OCI-LY3 (cell line): ENCODE measurements around the gene BMERB1.

ENCODE experiments used
- H2AFZ ChIP-seq: fragments of 200-600, 300-600 bp; shearing (Covaris generic); 2 replicates; pipeline ENCODE4 v1.6.0; 2014; ENCODE audit warnings: antibody characterized with exemption, low read depth, low read length
- H3K27ac ChIP-seq: fragments of 200-600, 300-600 bp; sonication (generic); 2 replicates; pipeline ENCODE4 v1.5.1; 2014; ENCODE audit warnings: mild to moderate bottlenecking, low read length, moderate library complexity, mixed read lengths
- H3K27me3 ChIP-seq: fragments of 200-600, 300-600 bp; sonication (generic); 2 replicates; pipeline ENCODE4 v1.6.1; 2014; ENCODE audit warnings: low read depth, low read length, mixed read lengths
- H3K36me3 ChIP-seq: fragments of 200-600, 300-600 bp; sonication (generic); replicated peaks from 2 replicates; pipeline ENCODE3; 2014; ENCODE audit warnings: low read depth, low read length, mixed read lengths
- H3K4me1 ChIP-seq: fragments of 300-600, 200-600 bp; sonication (generic); 2 replicates; pipeline ENCODE4 v1.6.1; 2014; ENCODE audit warnings: low read length, mixed read lengths
- H3K4me2 ChIP-seq: fragments of 200-600, 300-600 bp; sonication (generic); 2 replicates; pipeline ENCODE4 v1.6.1; 2014; ENCODE audit warnings: low read length, mixed read lengths
- H3K4me3 ChIP-seq: fragments of 300-600, 200-600 bp; sonication (generic); 2 replicates; pipeline ENCODE4 v1.5.1; 2014; ENCODE audit warnings: antibody characterized with exemption, mild to moderate bottlenecking, low read length, moderate library complexity
- H3K79me2 ChIP-seq: fragments of 300-600, 200-600 bp; shearing (Covaris generic); 2 replicates; pipeline ENCODE4 v1.6.1; 2014; ENCODE audit warnings: mild to moderate bottlenecking, low read length, mixed read lengths
- H3K9ac ChIP-seq: fragments of 300-600, 200-600 bp; shearing (Covaris generic); 2 replicates; pipeline ENCODE4 v1.6.0; 2014; ENCODE audit warnings: mild to moderate bottlenecking, low read length, moderate library complexity
- H3K9me3 ChIP-seq: fragments of 200-600, 300-600 bp; shearing (Covaris generic); 2 replicates; pipeline ENCODE4 v1.6.1; 2014; ENCODE audit warnings: low read length, mixed read lengths; ENCODE audit not compliant: insufficient read depth
- H4K20me1 ChIP-seq: fragments of 200-600, 300-600 bp; sonication (generic); 2 replicates; pipeline ENCODE4 v1.6.1; 2016; ENCODE audit warnings: low read length, mixed read lengths; ENCODE audit not compliant: insufficient read depth
- CTCF ChIP-seq: fragments of 200-600, 300-600 bp; sonication (generic); IDR thresholded peaks from 2 replicates; pipeline ENCODE4 v1.5.1; 2014; ENCODE audit warnings: antibody characterized with exemption, low read length, low read depth
- EZH2phosphoT487 ChIP-seq: fragments of 200-600 bp; shearing (Covaris generic); IDR thresholded peaks from 2 replicates; pipeline ENCODE4 v1.6.1; 2018; ENCODE audit warnings: antibody characterized with exemption, mixed run types, low read depth

The BMERB1 gene

GRCh38 chr16:15607700-15608396 is 173.5 kb downstream of the BMERB1 start:
- no peak overlapping the region for H2AFZ ChIP-seq
- no peaks in the 10 kb centered on the region for H3K4me1 ChIP-seq
- H3K36me3 ChIP-seq = peaks cover 89% of the 10 kb centered on the region
- H3K27me3 ChIP-seq = no peaks in the 10 kb centered on the region
- TF ChIP-seq EZH2phosphoT487 (no peak), CTCF (no peak)
- no peaks in the 10 kb centered on the region for H4K20me1 ChIP-seq
- no peaks in the 10 kb centered on the region; the same call in 1 of the 2 replicates for H3K79me2 ChIP-seq
- H3K4me2 ChIP-seq = no peak overlapping the region
- no peaks in the 10 kb centered on the region for H3K9me3 ChIP-seq
- H3K27ac ChIP-seq = no peak overlapping the region
- no peak overlapping the region for H3K9ac ChIP-seq
- H3K4me3 ChIP-seq = no peak overlapping the region

- no peak overlapping the region for H3K27ac ChIP-seq
Measured at GRCh38 chr16:15608398-15609285, 174.3 kb downstream of the BMERB1 start.

GRCh38 chr16:15609286-15609649 is 174.9 kb downstream of the BMERB1 start:
- Histone ChIP-seq H3K9me3 (no peaks in the 10 kb centered on the region), H3K36me3 (peaks cover 81% of the 10 kb centered on the region), H4K20me1 (no peaks in the 10 kb centered on the region), H3K4me1 (no peaks in the 10 kb centered on the region), H3K4me2 (no peak overlapping the region), H2AFZ (no peak overlapping the region), H3K27me3 (no peaks in the 10 kb centered on the region), H3K27ac (no peak overlapping the region), H3K79me2 (no peaks in the 10 kb centered on the region; the same call in 1 of the 2 replicates), H3K9ac (no peak overlapping the region), H3K4me3 (no peak overlapping the region)
- TF ChIP-seq CTCF = no peak
- no peak for TF ChIP-seq EZH2phosphoT487

More at GRCh38 chr16:15608398-15609285, 174.3 kb downstream of the BMERB1 start:
- Histone ChIP-seq H3K4me3 (no peak overlapping the region), H3K79me2 (no peaks in the 10 kb centered on the region; the same call in 1 of the 2 replicates), H3K9ac (no peak overlapping the region), H3K9me3 (no peaks in the 10 kb centered on the region), H3K4me1 (no peaks in the 10 kb centered on the region), H3K4me2 (no peak overlapping the region), H2AFZ (no peak overlapping the region), H4K20me1 (no peaks in the 10 kb centered on the region), H3K36me3 (peaks cover 84% of the 10 kb centered on the region), H3K27me3 (no peaks in the 10 kb centered on the region)
- TF ChIP-seq CTCF = no peak
- TF ChIP-seq EZH2phosphoT487 = no peak

GRCh38 chr16:15610369-15610871 is 176.0 kb downstream of the BMERB1 start:
- Histone ChIP-seq H3K79me2 (no peaks in the 10 kb centered on the region; the same call in 1 of the 2 replicates), H3K36me3 (peaks cover 74% of the 10 kb centered on the region), H2AFZ (no peak overlapping the region), H3K9me3 (no peaks in the 10 kb centered on the region), H3K27me3 (no peaks in the 10 kb centered on the region), H3K4me3 (no peak overlapping the region), H4K20me1 (no peaks in the 10 kb centered on the region), H3K4me1 (no peaks in the 10 kb centered on the region), H3K9ac (no peak overlapping the region), H3K4me2 (no peak overlapping the region), H3K27ac (no peak overlapping the region)
- TF ChIP-seq CTCF = no peak
- TF ChIP-seq EZH2phosphoT487 = no peak
